NOMO-1 treated with dmso at 0.1 percent for 144 hours (cell line): Measurements from ENCODE around the gene ARHGAP36.

Source experiments
- DNase-seq: peaks from one replicate; lab custom pipeline; 2025; ENCODE audit not compliant: unreplicated experiment; lab: John Stamatoyannopoulos, UW

ARHGAP36 gene

GRCh38 chrX:131068945-131069719 is 11.0 kb downstream of the ARHGAP36 start:
- DNase-seq, result no peak

GRCh38 chrX:131072871-131073571 is 14.9 kb downstream of the ARHGAP36 start:
- no peak for DNase-seq

DNA sequence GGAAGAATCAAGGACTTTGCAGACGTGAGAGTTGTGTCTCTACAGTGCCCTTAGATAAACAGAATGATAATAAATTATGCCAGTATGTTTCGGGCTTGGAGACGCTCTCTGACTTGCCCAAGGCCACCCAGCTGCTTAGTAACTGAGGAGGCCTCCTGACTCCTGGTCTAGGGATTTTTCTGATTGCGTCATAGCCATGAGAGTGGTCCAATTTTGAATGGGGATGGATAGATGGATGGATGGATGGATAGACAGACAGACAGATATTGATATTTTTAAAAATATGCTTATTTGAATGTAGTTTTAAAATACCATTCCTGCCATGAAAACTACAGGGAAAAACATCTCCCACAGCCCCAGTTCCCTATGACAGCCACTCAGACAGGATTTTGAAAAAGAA is 15.5 kb downstream of the ARHGAP36 start:
- no peak for DNase-seq

DNA sequence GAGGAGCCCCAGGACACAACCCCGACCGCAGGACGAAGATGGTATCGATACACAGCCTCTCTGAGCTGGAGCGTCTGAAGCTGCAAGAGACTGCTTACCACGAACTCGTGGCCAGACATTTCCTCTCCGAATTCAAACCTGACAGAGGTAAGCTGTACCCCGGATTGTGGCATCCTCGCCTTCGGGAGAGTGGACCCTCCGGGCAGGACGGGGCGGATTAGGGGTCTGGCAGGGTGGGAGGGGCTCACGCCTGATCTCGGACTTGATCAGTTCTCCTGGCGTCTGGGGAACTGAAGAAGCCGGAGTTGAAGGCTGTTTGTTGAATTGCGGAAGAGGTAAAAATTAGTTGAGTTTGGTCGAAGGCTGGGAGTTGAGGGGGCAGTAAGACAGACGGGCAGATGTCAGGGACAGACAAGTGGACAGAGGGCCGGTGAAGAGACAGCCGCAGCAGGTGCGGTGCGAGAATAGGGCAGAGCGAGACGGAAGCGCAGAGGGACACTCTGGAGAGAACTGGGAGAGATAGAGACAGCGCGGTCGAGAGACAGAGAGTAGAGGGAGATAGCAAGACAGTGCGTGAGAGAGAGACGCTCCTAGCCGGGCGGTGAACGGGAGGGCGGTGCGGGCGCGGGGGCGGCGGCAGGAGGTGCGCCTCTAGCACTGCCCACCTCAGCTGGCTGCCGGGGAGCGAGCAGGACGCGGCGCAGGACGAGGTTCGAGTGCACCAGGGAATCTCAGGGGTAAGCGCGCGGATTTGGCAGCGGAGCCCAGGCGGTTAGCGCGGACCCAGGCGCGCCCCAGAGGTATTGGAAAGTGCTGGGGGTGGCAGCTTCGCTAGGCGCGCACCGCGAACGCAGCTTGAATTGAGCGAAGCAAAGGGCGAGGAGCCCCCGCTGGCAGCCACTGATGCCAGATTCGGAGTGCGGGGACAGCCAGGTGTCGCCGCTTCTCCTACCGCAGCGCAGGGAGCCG is 23.9 kb downstream of the ARHGAP36 start:
- no peak for DNase-seq

GRCh38 chrX:131083510-131084142 is 25.5 kb downstream of the ARHGAP36 start:
- no peak for DNase-seq

DNA sequence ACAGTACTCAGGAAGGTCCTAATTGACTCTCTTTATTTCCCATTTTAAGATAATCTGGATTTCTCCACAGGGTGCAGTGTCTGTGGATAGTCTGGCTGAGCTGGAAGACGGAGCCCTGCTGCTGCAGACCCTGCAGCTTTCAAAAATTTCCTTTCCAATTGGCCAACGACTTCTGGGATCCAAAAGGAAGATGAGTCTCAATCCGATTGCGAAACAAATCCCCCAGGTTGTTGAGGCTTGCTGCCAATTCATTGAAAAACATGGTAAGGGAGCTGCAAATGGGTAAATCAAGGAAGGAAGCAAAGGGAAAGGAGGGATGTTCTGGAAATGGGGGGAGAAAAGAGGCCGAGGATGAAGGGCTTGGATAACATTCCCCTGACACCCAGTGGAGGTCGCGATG is 26.0 kb downstream of the ARHGAP36 start:
- DNase-seq, result no peak

DNA sequence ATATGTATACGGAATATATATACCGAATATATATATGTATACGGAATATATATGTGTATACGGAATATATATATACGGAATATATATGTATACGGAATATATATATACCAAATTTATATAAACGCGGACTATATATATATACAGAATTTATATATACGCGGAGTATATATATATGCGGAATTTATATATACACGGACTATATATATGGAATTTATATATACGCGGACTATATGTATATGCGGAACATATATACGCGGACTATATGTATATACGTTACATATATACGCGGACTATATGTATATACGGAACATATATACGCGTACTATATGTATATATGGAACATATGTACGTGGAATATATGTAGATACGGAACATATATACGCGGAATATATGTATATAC is 78.6 kb downstream of the ARHGAP36 start:
- DNase-seq, result no peak

DNA sequence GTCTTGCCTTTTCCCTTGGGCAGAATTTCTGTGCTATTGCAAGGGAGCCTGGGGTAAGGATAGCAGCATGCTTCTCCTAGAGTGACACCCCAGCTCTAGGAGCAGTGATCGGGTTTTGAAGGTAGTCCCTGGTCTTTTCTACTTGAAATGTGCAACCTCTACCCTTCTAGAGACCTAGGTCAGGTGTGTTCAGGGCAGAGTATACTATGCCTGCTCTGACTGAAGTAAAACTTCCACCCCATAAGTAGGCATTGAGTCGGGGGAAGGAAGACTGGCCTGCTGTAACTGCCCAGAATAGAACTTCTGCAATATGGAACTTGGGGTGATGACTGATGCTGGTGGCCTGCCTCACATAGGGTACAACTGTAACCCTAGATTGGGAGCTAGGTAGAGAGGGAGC is 80.9 kb downstream of the ARHGAP36 start:
- no peak for DNase-seq
